ENCODE measurements around the gene COA1.
"Not testable (repeated sequence)": the region's sequence is repeated elsewhere in the genome, so short reads cannot be mapped to it uniquely, and the experiment has no call there.

COA1 gene

DNA sequence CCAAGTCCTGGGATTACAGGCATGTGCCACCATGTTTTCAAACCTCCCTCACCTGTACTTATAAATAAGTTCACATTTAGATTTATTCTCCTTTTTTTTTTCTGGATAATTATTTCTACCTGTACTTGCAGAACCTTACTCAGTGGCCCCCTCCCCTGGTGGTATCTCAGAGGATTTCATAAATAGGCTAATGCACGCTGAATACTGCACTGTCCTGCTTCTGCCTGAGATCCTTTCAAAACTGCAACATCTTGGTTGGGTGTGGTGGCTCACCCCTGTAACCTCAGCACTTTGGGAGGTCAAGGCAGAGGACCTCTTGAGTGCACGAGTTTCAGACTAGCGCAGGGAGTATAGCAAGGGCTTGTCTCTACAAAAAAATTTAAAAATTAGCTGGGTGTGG is 24.5 kb upstream of the COA1 start:
- Histone ChIP-seq H3K4me3 (ENCODE audit: low read length) (no peak overlapping the region), H3K27me3 (ENCODE audit: insufficient read depth, low read length) (peaks cover 23% of the 10 kb centered on the region), H3K36me3 (ENCODE audit: insufficient read depth, low read length) (no peaks in the 10 kb centered on the region), H2AFZ (ENCODE audit: low read depth, low read length) (no peak overlapping the region), H3K4me1 (ENCODE audit: insufficient read depth, low read length) (peaks cover 1% of the 10 kb centered on the region), H3K9me3 (ENCODE audit: low read length) (no peaks in the 10 kb centered on the region)

DNA sequence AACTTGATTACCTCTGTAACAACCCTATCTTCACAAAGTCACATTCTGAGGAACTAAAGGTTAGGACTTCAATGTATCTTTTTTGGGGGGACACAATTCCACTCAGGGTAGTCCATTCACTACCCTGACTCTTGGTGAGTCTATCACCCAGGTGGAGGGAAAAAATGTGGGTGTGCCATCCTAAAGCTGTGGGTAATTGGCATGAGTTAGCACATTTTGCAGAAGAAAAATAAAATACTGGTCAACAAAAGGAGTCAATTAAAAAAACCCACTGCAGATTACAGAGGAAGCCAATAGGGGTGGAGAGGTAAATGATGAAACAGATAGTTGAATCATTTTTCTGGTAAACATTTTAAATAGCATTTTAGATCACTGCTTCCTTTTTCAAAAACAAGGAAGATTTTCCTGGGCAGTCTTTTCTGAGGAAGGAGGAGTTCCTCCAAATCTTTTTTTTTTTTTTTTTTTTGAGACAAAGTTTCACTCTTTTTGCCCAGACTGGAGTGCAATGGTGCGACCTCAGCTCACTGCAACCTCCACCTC is 24.0 kb upstream of the COA1 start:
- H2AFZ ChIP-seq (ENCODE audit: low read depth, low read length) = no peak overlapping the region
- H3K27me3 ChIP-seq (ENCODE audit: insufficient read depth, low read length) = peaks cover 26% of the 10 kb centered on the region
- no peaks in the 10 kb centered on the region for H3K4me1 ChIP-seq (ENCODE audit: insufficient read depth, low read length)
- H3K36me3 ChIP-seq (ENCODE audit: insufficient read depth, low read length) = no peaks in the 10 kb centered on the region
- H3K4me3 ChIP-seq (ENCODE audit: low read length) = no peak overlapping the region
- H3K9me3 ChIP-seq (ENCODE audit: low read length) = no peaks in the 10 kb centered on the region

DNA sequence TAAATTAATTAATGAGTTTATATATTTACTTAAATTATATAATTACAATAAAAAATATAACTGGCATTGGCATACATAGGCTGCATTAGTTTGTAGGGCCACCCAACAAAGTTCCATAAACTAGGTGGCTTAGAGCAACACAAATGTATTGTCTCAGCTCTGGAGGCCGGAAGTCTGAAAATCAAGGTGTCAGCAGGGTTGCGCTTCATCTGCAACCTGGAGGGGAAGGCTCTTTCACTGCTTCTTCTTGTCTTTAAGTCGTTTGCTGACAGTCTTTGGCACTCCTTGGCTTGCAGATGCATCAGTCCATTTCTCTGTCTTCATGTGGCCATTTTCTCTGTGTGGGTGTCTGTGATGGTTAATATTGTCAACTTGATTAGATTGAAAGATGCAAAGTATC is 23.1 kb upstream of the COA1 start:
- Histone ChIP-seq H3K4me3 (ENCODE audit: low read length) (no peak overlapping the region), H3K4me1 (ENCODE audit: insufficient read depth, low read length) (no peaks in the 10 kb centered on the region), H2AFZ (ENCODE audit: low read depth, low read length) (no peak overlapping the region), H3K36me3 (ENCODE audit: insufficient read depth, low read length) (no peaks in the 10 kb centered on the region), H3K9me3 (ENCODE audit: low read length) (no peaks in the 10 kb centered on the region), H3K27me3 (ENCODE audit: insufficient read depth, low read length) (peaks cover 23% of the 10 kb centered on the region)

DNA sequence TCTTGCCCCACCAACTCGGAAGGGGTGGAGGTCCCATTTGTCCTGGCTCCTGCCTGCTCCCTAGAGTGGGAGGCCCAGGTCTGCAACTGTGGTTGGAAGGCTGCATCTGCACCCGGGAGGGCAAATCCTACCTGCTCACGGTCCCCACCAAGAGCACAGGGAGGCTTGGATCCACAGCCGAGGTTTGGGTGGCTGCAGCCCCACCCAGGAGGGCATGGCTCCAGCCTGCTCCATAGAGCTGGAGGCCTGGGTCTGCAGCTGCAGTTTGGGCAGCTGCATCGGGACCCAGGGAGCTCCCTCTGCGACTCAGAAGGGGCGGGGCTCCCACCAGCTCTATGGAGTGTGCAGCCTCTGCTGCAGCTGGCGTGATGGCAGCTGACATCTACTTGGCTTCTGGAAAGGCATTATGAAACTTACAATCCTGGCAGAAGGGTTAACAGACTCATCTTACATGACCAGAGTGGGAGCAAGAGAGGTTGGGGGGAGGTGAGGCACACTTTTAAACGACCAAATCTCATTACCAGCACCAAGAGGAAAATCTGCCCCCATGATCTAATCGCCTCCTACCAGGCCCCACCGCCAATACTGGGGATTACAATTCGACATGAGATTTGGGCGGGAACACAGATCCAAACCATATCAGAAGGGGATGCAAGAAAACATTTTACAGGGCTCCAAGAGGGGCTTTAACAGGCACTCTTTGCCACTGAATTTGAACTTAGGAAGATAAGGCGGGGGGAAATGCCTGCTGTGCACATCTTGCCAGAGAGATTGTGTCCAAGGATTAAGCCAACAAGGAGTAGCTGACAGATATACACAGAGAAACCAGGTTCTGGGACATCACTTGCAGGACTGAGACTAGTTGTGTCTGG is 20.9 kb upstream of the COA1 start:
- Histone ChIP-seq H3K4me1 (ENCODE audit: insufficient read depth, low read length) (no peaks in the 10 kb centered on the region), H3K36me3 (ENCODE audit: insufficient read depth, low read length) (no peaks in the 10 kb centered on the region), H2AFZ (ENCODE audit: low read depth, low read length) (no peak overlapping the region), H3K27me3 (ENCODE audit: insufficient read depth, low read length) (peaks cover 16% of the 10 kb centered on the region), H3K4me3 (ENCODE audit: low read length) (no peak overlapping the region), H3K9me3 (ENCODE audit: low read length) (no peaks in the 10 kb centered on the region)

DNA sequence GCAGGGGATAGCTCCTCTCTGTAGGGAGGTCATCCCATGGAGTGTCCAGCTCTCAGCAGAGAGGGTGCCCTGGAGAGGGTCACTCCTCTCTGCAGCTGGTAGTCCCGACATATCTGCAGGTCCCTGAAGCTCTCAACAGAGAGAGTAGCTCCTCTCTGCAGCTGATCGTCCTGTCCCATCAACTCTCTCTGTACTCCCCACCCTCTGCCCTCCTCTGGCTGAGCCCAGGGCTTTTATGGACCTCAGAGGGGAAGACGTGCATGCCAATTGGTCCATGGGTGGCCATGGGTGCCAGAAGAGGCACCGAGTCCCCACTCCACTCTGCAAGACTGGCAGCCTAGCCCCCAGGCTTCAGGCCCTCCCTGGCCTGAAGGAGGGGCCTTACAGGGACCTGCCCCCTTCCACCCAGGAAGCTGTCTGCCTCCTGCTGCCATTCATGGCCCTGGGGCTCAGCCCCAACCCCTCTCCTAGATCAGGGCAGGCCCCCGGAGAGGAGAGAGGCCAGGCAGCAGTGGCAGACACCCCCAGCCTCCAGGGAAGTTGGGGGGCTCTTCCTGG is 20.1 kb upstream of the COA1 start:
- H2AFZ ChIP-seq (ENCODE audit: low read depth, low read length) = no peak overlapping the region
- H3K9me3 ChIP-seq (ENCODE audit: low read length) = no peaks in the 10 kb centered on the region
- H3K4me3 ChIP-seq (ENCODE audit: low read length) = no peak overlapping the region
- no peaks in the 10 kb centered on the region for H3K4me1 ChIP-seq (ENCODE audit: insufficient read depth, low read length)
- peaks cover 14% of the 10 kb centered on the region for H3K27me3 ChIP-seq (ENCODE audit: insufficient read depth, low read length)
- H3K36me3 ChIP-seq (ENCODE audit: insufficient read depth, low read length) = no peaks in the 10 kb centered on the region

DNA sequence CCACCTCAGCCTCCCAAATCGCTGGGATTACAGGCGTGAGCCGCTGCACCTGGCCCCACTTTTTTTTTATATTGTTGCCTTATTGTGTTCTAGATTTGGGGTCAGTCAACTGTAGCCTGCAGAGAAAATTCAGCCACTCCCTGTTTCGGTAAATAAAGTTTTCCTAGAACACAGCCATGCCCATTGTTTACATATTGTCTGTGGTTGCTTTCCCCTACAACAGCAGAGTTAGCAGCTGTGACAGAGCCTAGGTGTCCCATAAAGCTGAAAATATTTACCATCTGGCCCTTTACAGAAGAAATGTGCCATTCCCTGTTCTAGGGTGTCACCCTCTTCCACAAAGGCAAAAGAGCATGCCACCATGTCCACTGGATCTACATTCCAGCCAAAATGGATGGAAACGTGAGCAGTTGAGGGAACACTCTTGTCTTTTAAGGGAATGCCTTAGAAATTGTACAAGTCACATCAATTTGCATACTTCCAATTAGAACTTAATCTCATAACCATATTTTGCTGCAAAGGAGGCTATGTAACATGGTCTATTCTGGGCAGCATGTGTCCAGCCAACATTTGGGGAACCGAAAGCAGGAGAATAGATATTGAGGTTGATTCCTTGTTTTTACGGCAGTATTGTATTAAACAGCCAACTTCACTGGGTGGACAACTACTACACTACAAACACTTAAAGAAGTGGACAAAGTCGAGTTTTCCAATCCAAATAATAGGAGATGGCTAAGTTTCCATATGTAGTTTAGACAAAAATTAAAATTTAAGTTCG is 18.2 kb upstream of the COA1 start:
- H3K36me3 ChIP-seq (ENCODE audit: insufficient read depth, low read length) = no peaks in the 10 kb centered on the region
- no peak overlapping the region for H3K4me3 ChIP-seq (ENCODE audit: low read length)
- no peak overlapping the region for H2AFZ ChIP-seq (ENCODE audit: low read depth, low read length)
- no peaks in the 10 kb centered on the region for H3K9me3 ChIP-seq (ENCODE audit: low read length)
- H3K4me1 ChIP-seq (ENCODE audit: insufficient read depth, low read length) = no peaks in the 10 kb centered on the region
- peaks cover 9% of the 10 kb centered on the region for H3K27me3 ChIP-seq (ENCODE audit: insufficient read depth, low read length)

DNA sequence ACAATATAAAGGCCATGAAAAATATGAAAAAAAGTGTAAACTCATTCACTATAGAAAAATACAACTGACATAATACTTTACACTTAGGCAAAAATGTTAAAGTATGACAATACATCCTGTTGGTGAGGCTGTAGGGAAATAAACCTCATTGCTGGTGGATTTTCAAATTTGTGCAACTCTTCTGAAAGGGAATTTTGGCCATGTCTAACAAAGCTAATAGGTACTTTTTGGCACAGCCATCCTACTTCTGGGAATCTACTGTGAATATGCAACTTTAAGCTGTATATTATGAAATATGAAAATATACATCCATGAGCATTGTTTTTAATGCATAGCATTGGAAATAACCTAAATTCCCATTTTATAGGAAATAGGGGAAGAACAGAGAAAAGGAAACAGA is 13.4 kb upstream of the COA1 start:
- Histone ChIP-seq H3K4me3 (ENCODE audit: low read length) (no peak overlapping the region), H3K27me3 (ENCODE audit: insufficient read depth, low read length) (no peaks in the 10 kb centered on the region), H3K9me3 (ENCODE audit: low read length) (no peaks in the 10 kb centered on the region), H3K4me1 (ENCODE audit: insufficient read depth, low read length) (no peaks in the 10 kb centered on the region), H2AFZ (ENCODE audit: low read depth, low read length) (no peak overlapping the region), H3K36me3 (ENCODE audit: insufficient read depth, low read length) (no peaks in the 10 kb centered on the region)

DNA sequence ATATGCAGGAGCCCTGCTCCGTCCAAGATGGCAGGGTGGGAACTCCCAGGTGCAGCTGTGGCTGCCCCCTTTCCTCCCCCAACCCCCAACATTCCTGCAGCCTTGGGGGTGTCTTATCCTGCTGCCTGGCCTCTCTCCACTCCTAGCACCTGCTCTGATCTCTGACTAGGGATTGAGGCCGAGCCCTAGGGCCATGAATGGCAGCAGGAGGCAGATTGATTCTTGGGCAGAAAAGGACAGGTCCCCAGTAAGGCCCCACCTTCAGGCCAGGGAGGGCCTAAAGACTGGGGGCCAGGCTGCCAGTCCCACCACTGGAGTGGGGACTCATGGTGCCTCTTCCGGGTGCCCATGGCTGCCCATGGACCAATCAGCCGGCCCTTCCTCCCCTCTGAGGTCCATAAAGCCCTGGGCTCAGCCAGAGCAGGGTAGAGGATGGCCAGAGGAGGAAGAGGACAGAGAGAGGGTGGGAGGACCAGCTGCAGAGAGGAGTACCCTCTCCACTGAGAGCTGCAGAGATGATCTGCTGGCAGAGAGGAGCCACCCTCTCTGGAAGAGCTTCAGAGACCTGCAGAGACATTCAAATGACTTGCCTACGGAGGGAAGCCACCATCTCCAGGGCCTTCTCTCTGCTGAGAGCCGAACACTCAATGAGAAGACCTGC is 8.3 kb upstream of the COA1 start:
- Histone ChIP-seq H3K9me3 (ENCODE audit: low read length) (no peaks in the 10 kb centered on the region), H3K27me3 (ENCODE audit: insufficient read depth, low read length) (no peaks in the 10 kb centered on the region), H3K4me3 (ENCODE audit: low read length) (no peak overlapping the region)

DNA sequence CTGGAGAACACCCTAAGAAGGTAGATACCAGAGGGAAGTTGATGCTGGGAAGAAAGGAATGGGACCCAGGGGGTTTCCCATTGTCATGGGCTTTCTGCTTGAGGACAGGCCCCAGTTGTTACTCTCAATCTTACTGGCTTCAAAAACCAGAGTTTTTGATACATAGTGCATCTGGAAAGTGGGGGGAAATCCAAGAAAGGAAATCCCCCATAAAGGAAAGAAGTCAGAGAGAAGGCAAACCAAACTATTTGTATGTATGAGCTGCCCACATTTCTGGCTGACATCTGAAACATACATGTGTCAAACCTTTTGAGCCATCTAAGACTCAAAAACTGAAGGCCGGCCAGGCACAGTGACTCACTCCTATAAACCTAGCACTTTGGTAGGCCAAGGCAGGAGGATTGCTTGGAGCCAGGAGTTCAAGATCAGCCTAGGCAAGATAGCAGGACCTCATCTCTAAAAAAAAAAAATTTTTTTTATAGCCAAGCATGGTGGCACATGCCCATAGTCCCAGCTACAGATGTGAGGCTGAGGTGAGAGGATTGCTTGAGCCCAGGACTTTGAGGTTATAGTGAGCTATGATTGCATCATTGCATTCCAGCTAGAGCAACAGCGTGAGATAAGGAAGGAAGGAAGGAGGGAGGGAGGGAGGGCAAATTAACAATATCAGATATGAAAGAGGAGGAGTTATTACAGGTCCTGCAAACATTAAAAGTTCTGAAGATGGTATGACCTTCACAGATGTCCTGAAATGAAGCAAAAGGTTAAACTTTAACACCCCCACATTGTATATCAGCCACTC is 6.7 kb upstream of the COA1 start:
- H2AFZ ChIP-seq (ENCODE audit: low read depth, low read length) = no peak overlapping the region
- peaks cover 3% of the 10 kb centered on the region for H3K27me3 ChIP-seq (ENCODE audit: insufficient read depth, low read length)
- no peaks in the 10 kb centered on the region for H3K36me3 ChIP-seq (ENCODE audit: insufficient read depth, low read length)
- H3K4me1 ChIP-seq (ENCODE audit: insufficient read depth, low read length) = no peaks in the 10 kb centered on the region
- H3K4me3 ChIP-seq (ENCODE audit: low read length) = no peak overlapping the region
- no peaks in the 10 kb centered on the region for H3K9me3 ChIP-seq (ENCODE audit: low read length)

More for the DNA sequence above, 8.3 kb upstream of the COA1 start:
- Histone ChIP-seq H3K36me3 (ENCODE audit: insufficient read depth, low read length) (no peaks in the 10 kb centered on the region), H3K4me1 (ENCODE audit: insufficient read depth, low read length) (no peaks in the 10 kb centered on the region), H2AFZ (ENCODE audit: low read depth, low read length) (no peak overlapping the region)

DNA sequence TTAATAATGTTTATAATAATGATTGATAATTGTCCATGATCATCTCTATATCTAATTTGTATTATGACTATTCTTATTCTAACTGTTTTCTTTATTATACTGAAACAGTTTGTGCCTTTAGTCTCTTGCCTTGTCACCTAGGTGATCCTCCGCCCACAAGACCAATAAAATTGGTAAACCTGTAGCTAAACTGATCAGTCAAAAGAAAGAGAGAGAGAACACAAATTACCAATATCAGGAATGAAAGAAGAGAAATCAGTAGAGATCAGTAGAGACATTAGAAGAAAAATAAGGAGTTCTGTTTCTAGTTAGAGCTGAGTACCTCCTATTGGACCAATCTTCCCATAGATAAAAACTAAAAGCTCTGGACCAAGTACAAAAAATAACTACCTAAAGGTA is 6.1 kb upstream of the COA1 start:
- Histone ChIP-seq H3K9me3 (ENCODE audit: low read length) (no peaks in the 10 kb centered on the region), H3K36me3 (ENCODE audit: insufficient read depth, low read length) (no peaks in the 10 kb centered on the region), H3K27me3 (ENCODE audit: insufficient read depth, low read length) (peaks cover 3% of the 10 kb centered on the region), H2AFZ (ENCODE audit: low read depth, low read length) (no peak overlapping the region), H3K4me1 (ENCODE audit: insufficient read depth, low read length) (no peaks in the 10 kb centered on the region), H3K4me3 (ENCODE audit: low read length) (no peak overlapping the region)

DNA sequence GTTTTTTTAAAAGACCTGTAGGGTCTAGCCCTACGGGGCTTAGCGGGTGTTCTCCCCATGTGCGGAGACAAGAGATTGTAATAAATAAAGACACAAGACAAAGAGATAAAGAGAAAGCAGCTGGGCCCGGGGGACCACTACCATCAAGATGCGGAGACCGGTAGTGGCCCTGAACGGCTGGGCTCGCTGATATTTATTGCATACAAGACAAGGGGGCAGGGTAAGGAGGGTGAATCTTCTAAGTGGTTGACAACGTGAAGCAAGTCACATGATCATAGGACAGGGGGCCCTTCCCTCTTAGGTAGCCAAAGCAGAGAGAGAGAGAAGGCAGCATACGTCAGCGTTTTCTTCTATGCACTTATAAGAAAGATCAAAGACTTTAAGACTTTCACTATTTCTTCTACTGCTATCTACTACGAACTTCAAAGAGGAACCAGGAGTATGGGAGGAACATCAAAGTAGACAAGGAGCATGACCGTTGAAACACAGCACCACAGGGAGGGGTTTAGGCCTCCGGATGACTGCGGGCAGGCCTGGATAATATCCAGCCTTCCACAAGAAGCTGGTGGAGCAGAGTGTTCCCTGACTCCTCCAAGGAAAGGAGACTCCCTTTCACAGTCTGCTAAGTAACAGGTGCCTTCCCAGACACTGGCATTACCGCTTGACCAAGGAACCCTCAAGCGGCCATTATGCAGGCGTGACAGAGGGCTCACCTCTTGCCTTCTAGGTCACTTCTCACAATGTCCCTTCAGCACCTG is 5.4 kb upstream of the COA1 start:
- not testable (repeated sequence) for H2AFZ ChIP-seq (ENCODE audit: low read depth, low read length); H3K36me3 ChIP-seq (ENCODE audit: insufficient read depth, low read length); H3K27me3 ChIP-seq (ENCODE audit: insufficient read depth, low read length)

DNA sequence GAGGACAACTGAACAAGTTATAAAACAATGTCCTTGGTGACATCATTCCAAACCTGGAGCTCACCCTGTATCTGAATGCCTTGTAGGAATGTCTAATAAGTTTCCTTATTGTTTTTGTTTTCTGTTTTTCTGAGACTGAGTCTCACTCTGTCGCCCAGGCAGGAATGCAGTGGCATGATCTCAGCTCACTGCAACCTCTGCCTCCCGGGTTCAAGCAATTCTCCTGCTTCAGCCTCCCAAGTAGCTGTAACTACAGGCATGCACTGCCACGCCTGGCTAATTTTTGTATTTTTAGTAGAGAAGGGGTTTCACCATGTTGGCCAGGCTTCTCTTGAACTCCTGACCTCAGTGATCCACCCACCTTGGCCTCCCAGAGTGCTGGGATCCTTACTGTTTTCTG is 2.2 kb upstream of the COA1 start:
- not testable (repeated sequence) for H3K27me3 ChIP-seq (ENCODE audit: insufficient read depth, low read length); H2AFZ ChIP-seq (ENCODE audit: low read depth, low read length); H3K36me3 ChIP-seq (ENCODE audit: insufficient read depth, low read length); H3K4me3 ChIP-seq (ENCODE audit: low read length); H3K4me1 ChIP-seq (ENCODE audit: insufficient read depth, low read length); H3K9me3 ChIP-seq (ENCODE audit: low read length)

More for the DNA sequence above, 5.4 kb upstream of the COA1 start:
- H3K9me3 ChIP-seq (ENCODE audit: low read length); H3K4me3 ChIP-seq (ENCODE audit: low read length); H3K4me1 ChIP-seq (ENCODE audit: insufficient read depth, low read length): not testable (repeated sequence)
